Measurements from ENCODE around the gene SLC24A3.

The SLC24A3 gene

DNA sequence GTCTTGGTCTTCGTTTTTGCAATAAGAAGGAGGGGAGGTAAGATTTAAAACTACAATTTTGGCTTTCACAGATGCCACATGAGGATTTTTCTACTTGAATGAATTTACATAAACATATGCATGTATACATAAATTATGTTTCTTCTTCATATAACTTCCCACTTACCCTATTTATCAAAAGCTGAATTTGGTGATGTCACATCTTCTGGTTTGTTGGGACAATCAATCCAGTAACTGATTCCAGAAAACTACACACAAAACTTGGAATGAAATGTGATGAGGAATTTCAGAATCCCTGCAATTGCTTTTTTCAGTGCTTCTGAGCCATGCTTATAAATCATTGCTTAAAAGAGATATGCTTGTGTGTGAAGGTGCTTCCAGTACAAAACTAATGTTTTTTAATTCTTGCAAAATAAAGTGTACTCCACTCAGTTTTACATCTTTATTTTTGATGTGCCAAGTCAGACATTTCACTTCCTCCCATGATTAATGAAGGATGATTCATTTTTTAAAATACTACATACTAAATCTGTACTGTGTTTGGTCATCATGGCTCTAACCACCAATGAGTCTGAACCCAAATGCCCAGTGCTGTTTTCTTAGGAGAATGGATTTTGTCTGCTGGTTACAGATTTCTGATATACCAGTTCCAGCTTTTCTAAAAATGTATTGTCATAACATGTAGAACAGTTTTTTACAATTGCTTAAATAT lies 513.5 kb downstream of the SLC24A3 start:
- H3K4me3 ChIP-seq (ENCODE audit: low read depth, low read length), result no peak overlapping the region
- DNase-seq (ENCODE audit: low read depth), result no peak
- no peak for TF ChIP-seq POLR2A (IDR thresholded peaks at IDR 0.05; ENCODE audit: extremely low read depth, insufficient read length)
- TF ChIP-seq, protein P1, sequence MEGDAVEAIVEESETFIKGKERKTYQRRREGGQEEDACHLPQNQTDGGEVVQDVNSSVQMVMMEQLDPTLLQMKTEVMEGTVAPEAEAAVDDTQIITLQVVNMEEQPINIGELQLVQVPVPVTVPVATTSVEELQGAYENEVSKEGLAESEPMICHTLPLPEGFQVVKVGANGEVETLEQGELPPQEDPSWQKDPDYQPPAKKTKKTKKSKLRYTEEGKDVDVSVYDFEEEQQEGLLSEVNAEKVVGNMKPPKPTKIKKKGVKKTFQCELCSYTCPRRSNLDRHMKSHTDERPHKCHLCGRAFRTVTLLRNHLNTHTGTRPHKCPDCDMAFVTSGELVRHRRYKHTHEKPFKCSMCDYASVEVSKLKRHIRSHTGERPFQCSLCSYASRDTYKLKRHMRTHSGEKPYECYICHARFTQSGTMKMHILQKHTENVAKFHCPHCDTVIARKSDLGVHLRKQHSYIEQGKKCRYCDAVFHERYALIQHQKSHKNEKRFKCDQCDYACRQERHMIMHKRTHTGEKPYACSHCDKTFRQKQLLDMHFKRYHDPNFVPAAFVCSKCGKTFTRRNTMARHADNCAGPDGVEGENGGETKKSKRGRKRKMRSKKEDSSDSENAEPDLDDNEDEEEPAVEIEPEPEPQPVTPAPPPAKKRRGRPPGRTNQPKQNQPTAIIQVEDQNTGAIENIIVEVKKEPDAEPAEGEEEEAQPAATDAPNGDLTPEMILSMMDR (IDR thresholded peaks at IDR 0.05; ENCODE audit: low read depth, low read length), result no peak
- TF ChIP-seq MYC (IDR thresholded peaks at IDR 0.05; ENCODE audit: low read depth, low read length), result no peak
- TF ChIP-seq, protein P2, sequence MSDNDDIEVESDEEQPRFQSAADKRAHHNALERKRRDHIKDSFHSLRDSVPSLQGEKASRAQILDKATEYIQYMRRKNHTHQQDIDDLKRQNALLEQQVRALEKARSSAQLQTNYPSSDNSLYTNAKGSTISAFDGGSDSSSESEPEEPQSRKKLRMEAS (IDR thresholded peaks at IDR 0.05; ENCODE audit: low read depth, low read length), result no peak

DNA sequence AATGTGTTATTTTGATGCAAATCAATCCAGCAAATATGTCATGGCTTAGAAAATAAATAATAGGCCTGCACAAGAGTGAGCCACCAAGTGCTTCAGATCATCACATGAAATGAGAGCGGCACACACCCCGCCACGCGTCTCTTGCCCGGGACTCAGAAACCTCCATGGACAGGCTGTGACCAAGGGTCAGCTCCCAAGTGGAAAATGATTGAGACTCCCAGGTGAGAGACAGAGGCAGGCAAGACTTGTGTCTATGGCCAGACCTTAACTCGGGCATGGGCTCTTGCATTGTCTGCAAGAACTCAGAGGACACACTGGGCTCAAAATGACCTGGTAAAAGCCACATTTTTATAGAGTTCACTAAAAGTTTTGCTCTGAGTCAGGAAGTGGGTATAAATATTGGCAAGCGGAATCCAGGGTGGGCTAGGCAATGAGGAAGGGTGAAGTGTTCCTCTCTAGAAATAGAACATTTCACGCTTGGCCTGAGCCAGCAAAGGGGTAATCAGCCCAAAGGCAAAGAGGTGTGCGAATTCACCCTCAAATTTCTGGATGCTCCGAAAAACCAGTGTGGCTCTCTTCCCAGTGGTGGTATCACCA lies 514.9 kb downstream of the SLC24A3 start:
- TF ChIP-seq MYC (IDR thresholded peaks at IDR 0.05; ENCODE audit: low read depth, low read length) (no peak), POLR2A (IDR thresholded peaks at IDR 0.05; ENCODE audit: extremely low read depth, insufficient read length) (no peak)
- TF ChIP-seq, protein P1 (IDR thresholded peaks at IDR 0.05; ENCODE audit: low read depth, low read length), result no peak
- TF ChIP-seq, protein P2 (IDR thresholded peaks at IDR 0.05; ENCODE audit: low read depth, low read length), result no peak
- no peak overlapping the region for H3K4me3 ChIP-seq (ENCODE audit: low read depth, low read length)
- no peak for DNase-seq (ENCODE audit: low read depth)

DNA sequence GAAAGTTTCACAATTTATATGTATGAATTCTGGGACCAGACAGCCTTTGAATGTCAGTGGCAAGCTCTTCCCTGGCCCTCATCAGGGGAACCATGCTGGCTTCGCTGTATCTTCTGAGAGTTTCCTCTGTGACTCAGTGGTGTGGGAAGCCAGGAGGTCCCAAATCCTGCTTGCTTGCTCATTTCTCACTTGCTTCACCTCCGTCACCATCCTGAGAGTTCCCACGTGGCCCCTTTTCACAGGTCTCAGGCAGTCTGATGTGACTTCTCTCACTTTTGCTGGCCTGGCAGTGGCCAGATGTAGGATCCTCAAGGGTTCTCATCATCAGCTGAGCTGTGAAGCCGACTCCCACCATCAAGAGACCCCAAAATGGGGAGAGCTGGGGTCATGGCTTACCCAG lies 517.2 kb downstream of the SLC24A3 start:
- no peak for DNase-seq (ENCODE audit: low read depth)
- TF ChIP-seq POLR2A (IDR thresholded peaks at IDR 0.05; ENCODE audit: extremely low read depth, insufficient read length), result no peak
- TF ChIP-seq, protein P1 (IDR thresholded peaks at IDR 0.05; ENCODE audit: low read depth, low read length), result no peak
- TF ChIP-seq, protein P2 (IDR thresholded peaks at IDR 0.05; ENCODE audit: low read depth, low read length), result no peak
- no peak for TF ChIP-seq MYC (IDR thresholded peaks at IDR 0.05; ENCODE audit: low read depth, low read length)
- no peak overlapping the region for H3K4me3 ChIP-seq (ENCODE audit: low read depth, low read length)

DNA sequence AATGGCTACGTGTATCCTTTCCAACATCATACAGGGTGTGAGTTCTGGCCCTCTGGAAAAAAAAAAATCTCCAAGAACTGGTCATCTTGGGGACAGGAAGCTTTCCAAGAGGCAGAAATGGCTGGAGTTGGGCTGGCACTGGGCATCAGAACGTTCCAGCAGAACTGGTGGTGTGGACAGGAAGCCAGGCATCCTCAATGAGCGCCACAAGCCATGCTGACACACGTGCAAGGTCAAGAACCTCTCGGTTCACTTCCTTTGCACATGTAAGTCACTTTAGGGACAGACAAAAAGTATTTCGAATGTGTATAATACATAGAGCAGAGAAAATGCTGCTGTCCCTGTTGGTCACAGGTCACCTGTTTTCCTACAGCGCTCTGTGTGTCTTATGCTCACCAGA lies 518.3 kb downstream of the SLC24A3 start:
- TF ChIP-seq, protein P2 (IDR thresholded peaks at IDR 0.05; ENCODE audit: low read depth, low read length), result no peak
- TF ChIP-seq POLR2A (IDR thresholded peaks at IDR 0.05; ENCODE audit: extremely low read depth, insufficient read length) (no peak), MYC (IDR thresholded peaks at IDR 0.05; ENCODE audit: low read depth, low read length) (no peak)
- TF ChIP-seq, protein P1 (IDR thresholded peaks at IDR 0.05; ENCODE audit: low read depth, low read length), result no peak
- no peak for DNase-seq (ENCODE audit: low read depth)
- no peak overlapping the region for H3K4me3 ChIP-seq (ENCODE audit: low read depth, low read length)

DNA sequence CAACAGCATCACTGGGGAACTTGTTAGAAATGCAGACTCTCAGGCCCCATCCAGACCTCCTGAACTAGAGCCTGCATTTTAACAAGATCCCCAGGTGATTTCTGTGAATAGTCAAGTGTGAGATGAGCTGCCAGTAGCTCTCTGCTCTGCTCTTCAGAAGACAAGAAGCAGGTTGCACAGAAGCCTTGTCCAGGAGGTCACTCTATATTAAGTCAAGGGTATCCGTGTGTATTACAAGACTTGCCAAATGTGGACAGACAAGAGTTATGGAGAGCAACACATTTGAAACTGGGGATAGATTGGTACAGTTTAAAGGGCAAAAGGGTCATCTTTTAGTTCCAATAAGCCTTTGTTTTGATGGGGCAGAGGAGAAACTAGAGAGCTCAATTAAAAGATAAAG lies 522.4 kb downstream of the SLC24A3 start:
- no peak for TF ChIP-seq POLR2A (IDR thresholded peaks at IDR 0.05; ENCODE audit: extremely low read depth, insufficient read length)
- TF ChIP-seq, protein P1 (IDR thresholded peaks at IDR 0.05; ENCODE audit: low read depth, low read length), result no peak
- TF ChIP-seq, protein P2 (IDR thresholded peaks at IDR 0.05; ENCODE audit: low read depth, low read length), result no peak
- TF ChIP-seq MYC (IDR thresholded peaks at IDR 0.05; ENCODE audit: low read depth, low read length), result no peak
- no peak for DNase-seq (ENCODE audit: low read depth)
- H3K4me3 ChIP-seq (ENCODE audit: low read depth, low read length), result no peak overlapping the region

Data from NB4 (cell line).